Mesenteric fat pad (tissue), 1 donor: ENCODE measurements around the gene LDHB. TPM values are rescaled to one million over a fixed set of nuclear protein-coding genes. Genes with fewer than 3 reads are reported as not detected.
"Not testable (repeated sequence)": the region's sequence is repeated elsewhere in the genome, so short reads cannot be mapped to it uniquely, and the experiment has no call there.

Experiments used
- DNase-seq: peaks from one replicate; pipeline ENCODE4 v3.0.0-alpha.2; 2020; ENCODE audit warnings: low spot score
- total RNA-seq: library from RNA; stranded (reverse); fragmentation: NEBNext Ultra II Directional; extraction: Animal tissue kit (Norgen Biotek cat#: 25700); gene quantifications from one replicate; pipeline ENCODE4 v1.2.1, GENCODE V29; 2021
- donor health status: DM: yes; HTN: yes; CAD: no.

The LDHB gene
- total RNA-seq, 1 donor from 2014 or later: 900 TPM

GRCh38 chr12:21613931-21614330, 43.7 kb downstream of the LDHB start:
- no peak for DNase-seq

- no peak for DNase-seq
These were observed 49.4 kb downstream of the LDHB start for GRCh38 chr12:21608196-21608595.

- no peak for DNase-seq
These were observed 49.9 kb downstream of the LDHB start for GRCh38 chr12:21607701-21608100.

GRCh38 chr12:21606175-21606574, 51.5 kb downstream of the LDHB start:
- no peak for DNase-seq

- DNase-seq: no peak
These were observed 53.2 kb downstream of the LDHB start, which contains the start of gene GYS2 for GRCh38 chr12:21604245-21605101. Gene GYS2, minus strand, starts transcription at chr12:21604847. Its CDS starts 255 bp downstream, at chr12:21604592.

- DNase-seq: no peak
These were observed 54.9 kb downstream of the LDHB start for GRCh38 chr12:21602774-21603173.

GRCh38 chr12:21600196-21600595, 57.4 kb downstream of the LDHB start:
- DNase-seq: no peak

GRCh38 chr12:21599143-21599999, 58.3 kb downstream of the LDHB start:
- no peak for DNase-seq

GRCh38 chr12:21598651-21599050, 59.0 kb downstream of the LDHB start:
- no peak for DNase-seq

- not testable (repeated sequence) for DNase-seq
These were observed 62.3 kb downstream of the LDHB start for GRCh38 chr12:21595356-21595755.

- DNase-seq: no peak
These were observed 72.2 kb downstream of the LDHB start for GRCh38 chr12:21585485-21585884.

Other genes with a start within 250 kb of the LDHB start
- 16.5 TPM for gene PYROXD1, start 220.2 kb downstream of the LDHB start, total RNA-seq
- 34.1 TPM for gene RECQL, start 156.2 kb downstream of the LDHB start, total RNA-seq
- gene GOLT1B, start 156.1 kb downstream of the LDHB start, total RNA-seq: 34.6 TPM
- gene SPX, start 131.5 kb downstream of the LDHB start, total RNA-seq: 0.45 TPM
- gene GYS2, start 53.0 kb downstream of the LDHB start, total RNA-seq: 0.10 TPM
- 16.5 TPM for gene KCNJ8, start 116.9 kb upstream of the LDHB start, total RNA-seq